GM23338 (cell line): ENCODE results near the gene ZNF740. TPM values are rescaled to one million over a fixed set of nuclear protein-coding genes. Genes with fewer than 3 reads are reported as not detected.

Source experiments
- polyA plus RNA-seq: library from polyadenylated mRNA; unstranded; fragments of >200 nt; fragmentation: Nextera tagmentation; extraction: Ambion mirVana; gene quantifications from 2 replicates; pipeline ENCODE4 v1.2.1, GENCODE V29; 2016
- small RNA-seq: library from RNA; depleted of rRNA; stranded (forward); fragments of <200 nt; gene quantifications from one replicate; pipeline ENCODE3, GENCODE V24; 2014; ENCODE audit warnings: low replicate concordance
- total RNA-seq: library from RNA; depleted of rRNA; stranded (reverse); fragments of >200 nt; shearing (Covaris generic); gene quantifications from 2 replicates; pipeline ENCODE4 v1.2.3, GENCODE V29; 2014; rRNA removed

The ZNF740 gene
- total and polyA plus RNA-seq, 2 experiments from 2014 or later, result 2.6 to 13.0 TPM

Small RNA genes lying within 50 kb of the gene (small RNA-seq; reads per million reads assigned to genes)
- gene HIGD1AP1 (0.10 reads per million), gene RNU6-333P (not detected)

Other genes with a start within 250 kb of the ZNF740 start
- 537 and 552 TPM in 2 replicates for gene KRT18, start 231.6 kb upstream of the ZNF740 start, total RNA-seq
- 1,013 and 1,049 TPM in 2 replicates for gene KRT18, start 231.6 kb upstream of the ZNF740 start, polyA plus RNA-seq
- 564 and 584 TPM in 2 replicates for gene EIF4B, start 174.3 kb upstream of the ZNF740 start, total RNA-seq
- 130 and 141 TPM in 2 replicates for gene EIF4B, start 174.3 kb upstream of the ZNF740 start, polyA plus RNA-seq
- 5.7 and 6.9 TPM in 2 replicates for gene TNS2, start 130.7 kb upstream of the ZNF740 start, total RNA-seq
- gene TNS2, start 130.7 kb upstream of the ZNF740 start, polyA plus RNA-seq, result 1.5 and 1.8 TPM in 2 replicates
- 4.7 and 5.4 TPM in 2 replicates for gene SPRYD3, start 101.3 kb upstream of the ZNF740 start, total RNA-seq
- 3.4 and 4.3 TPM in 2 replicates for gene SPRYD3, start 101.3 kb upstream of the ZNF740 start, polyA plus RNA-seq
- gene IGFBP6, start 83.1 kb upstream of the ZNF740 start, total RNA-seq, result 14.1 and 16.6 TPM in 2 replicates
- gene IGFBP6, start 83.1 kb upstream of the ZNF740 start, polyA plus RNA-seq, result 14.7 and 17.6 TPM in 2 replicates
- gene SOAT2, start 77.2 kb upstream of the ZNF740 start, total RNA-seq, result not detected in 2 replicates
- gene SOAT2, start 77.2 kb upstream of the ZNF740 start, polyA plus RNA-seq, result not detected in 2 replicates
- gene CSAD, start 203 bp downstream of the ZNF740 start, total RNA-seq, result 3.6 and 7.1 TPM in 2 replicates
- 3.1 and 3.2 TPM in 2 replicates for gene CSAD, start 203 bp downstream of the ZNF740 start, polyA plus RNA-seq
- gene ITGB7, start 26.5 kb downstream of the ZNF740 start, total RNA-seq, result 0.39 TPM in 1 of 2 replicates, not detected in the other
- 0.32 and 0.43 TPM in 2 replicates for gene ITGB7, start 26.5 kb downstream of the ZNF740 start, polyA plus RNA-seq
- gene RARG, start 51.5 kb downstream of the ZNF740 start, total RNA-seq, result 39.3 and 50.2 TPM in 2 replicates
- 16.4 and 18.5 TPM in 2 replicates for gene RARG, start 51.5 kb downstream of the ZNF740 start, polyA plus RNA-seq
- gene ESPL1, start 87.6 kb downstream of the ZNF740 start, total RNA-seq, result 39.6 and 56.5 TPM in 2 replicates
- gene ESPL1, start 87.6 kb downstream of the ZNF740 start, polyA plus RNA-seq, result 12.7 and 13.2 TPM in 2 replicates
- 199 and 225 TPM in 2 replicates for gene PFDN5, start 114.8 kb downstream of the ZNF740 start, total RNA-seq
- gene PFDN5, start 114.8 kb downstream of the ZNF740 start, polyA plus RNA-seq, result 567 and 586 TPM in 2 replicates
- 65.0 and 66.5 TPM in 2 replicates for gene MYG1, start 119.0 kb downstream of the ZNF740 start, total RNA-seq
- 94.2 and 100.0 TPM in 2 replicates for gene MYG1, start 119.0 kb downstream of the ZNF740 start, polyA plus RNA-seq
- 77.7 and 81.7 TPM in 2 replicates for gene AAAS, start 140.9 kb downstream of the ZNF740 start, total RNA-seq
- gene AAAS, start 140.9 kb downstream of the ZNF740 start, polyA plus RNA-seq, result 36.7 and 40.4 TPM in 2 replicates
- 0.04 and 0.17 TPM in 2 replicates for gene SP7, start 155.6 kb downstream of the ZNF740 start, total RNA-seq
- gene SP7, start 155.6 kb downstream of the ZNF740 start, polyA plus RNA-seq, result 0.16 TPM in 1 of 2 replicates, not detected in the other
- gene SP1, start 199.5 kb downstream of the ZNF740 start, total RNA-seq, result 68.4 and 73.3 TPM in 2 replicates
- gene SP1, start 199.5 kb downstream of the ZNF740 start, polyA plus RNA-seq, result 10.6 and 11.1 TPM in 2 replicates
- gene AMHR2, start 243.1 kb downstream of the ZNF740 start, total RNA-seq, result 0.24 TPM in 1 of 2 replicates, not detected in the other
- not detected in 2 replicates for gene AMHR2, start 243.1 kb downstream of the ZNF740 start, polyA plus RNA-seq